ENCODE measurements around the gene KBTBD7. TPM values are rescaled to one million over a fixed set of nuclear protein-coding genes. Genes with fewer than 3 reads are reported as not detected.

The KBTBD7 gene
- 6.2 and 6.3 TPM in 2 replicates for total RNA-seq

DNA sequence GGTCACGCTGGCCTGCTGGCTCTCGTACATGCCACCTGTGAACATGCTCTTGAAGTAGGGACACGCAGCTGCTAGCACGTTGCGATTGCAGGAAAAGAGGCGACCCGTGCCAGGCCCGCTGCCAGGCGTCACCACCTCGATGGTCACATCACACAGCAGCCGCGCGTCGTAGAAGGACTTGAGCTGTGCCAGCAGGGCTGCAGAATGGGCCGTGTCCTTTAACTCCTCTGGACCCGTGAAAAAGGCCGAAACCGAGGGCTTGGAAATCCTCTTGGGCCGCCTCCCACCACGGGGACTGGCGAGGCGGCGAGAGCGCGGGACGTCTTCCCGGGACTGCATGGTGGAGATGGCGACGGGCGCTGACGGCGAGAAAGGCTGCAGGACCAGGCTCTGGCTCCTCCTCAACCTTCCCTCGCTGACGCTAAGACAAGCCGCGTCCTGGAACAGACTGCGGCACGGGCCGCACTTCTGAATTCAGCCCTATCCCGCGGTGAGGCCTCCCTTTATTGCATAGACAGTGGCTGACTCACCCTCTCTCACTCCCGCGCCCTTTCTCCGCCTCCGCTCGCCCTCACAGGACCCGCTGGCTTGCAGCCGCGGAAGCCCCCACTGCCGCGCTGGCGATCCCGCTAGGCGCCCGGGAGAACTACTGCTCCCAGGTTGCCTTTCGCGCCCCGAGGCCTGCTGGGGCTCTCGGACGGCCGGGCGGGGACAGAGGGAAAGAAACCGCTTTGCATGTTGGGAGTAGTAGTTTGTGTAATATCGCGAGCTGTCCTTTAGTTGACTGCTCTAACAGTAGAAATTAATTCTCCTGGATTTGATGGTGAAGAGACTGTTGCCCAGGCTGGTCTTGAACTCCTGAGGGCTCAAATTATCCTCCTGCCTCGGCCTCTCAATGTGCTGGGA lies at the start of gene KBTBD7:
TSS of gene KBTBD7 (minus strand) at position 651 of the 906 bp plus-strand sequence. CDS start at position 339, 312 bp downstream.
- Mint-ChIP-seq H3K27me3 (ENCODE audit: insufficient read depth) (no peaks in the 10 kb centered on the region), H3K4me3 (peak within 1 kb of the TSS; percentile 93), H3K27ac (peak within 1 kb of the TSS; percentile 97), H3K9me3 (no peaks in the 10 kb centered on the region), H3K4me1 (ENCODE audit: low read depth) (peaks cover 58% of the 10 kb centered on the region), H3K36me3 (ENCODE audit: low read depth) (peaks cover 22% of the 10 kb centered on the region)
- DNase-seq (ENCODE audit: low spot score) = peak; percentile 88
- intact Hi-C loops (cut with micrococcal nuclease) = loop anchor here (1.0 to 10.0 kb wide), 12 partner anchors 15 to 422 kb away; partner anchors contain the start of genes ELF1, KBTBD6, MRPS31 and MTRF1

- no peak for DNase-seq (ENCODE audit: low spot score)
- Mint-ChIP-seq H3K27ac (no peak overlapping the region), H3K9me3 (no peaks in the 10 kb centered on the region), H3K4me1 (ENCODE audit: low read depth) (no peaks in the 10 kb centered on the region), H3K36me3 (ENCODE audit: low read depth) (peaks cover 13% of the 10 kb centered on the region), H3K4me3 (no peak overlapping the region), H3K27me3 (ENCODE audit: insufficient read depth) (no peaks in the 10 kb centered on the region)
- intact Hi-C loops (cut with micrococcal nuclease) = no loop called here
Measured at GRCh38 chr13:41241626-41242025, 47.3 kb upstream of the KBTBD7 start.

DNA sequence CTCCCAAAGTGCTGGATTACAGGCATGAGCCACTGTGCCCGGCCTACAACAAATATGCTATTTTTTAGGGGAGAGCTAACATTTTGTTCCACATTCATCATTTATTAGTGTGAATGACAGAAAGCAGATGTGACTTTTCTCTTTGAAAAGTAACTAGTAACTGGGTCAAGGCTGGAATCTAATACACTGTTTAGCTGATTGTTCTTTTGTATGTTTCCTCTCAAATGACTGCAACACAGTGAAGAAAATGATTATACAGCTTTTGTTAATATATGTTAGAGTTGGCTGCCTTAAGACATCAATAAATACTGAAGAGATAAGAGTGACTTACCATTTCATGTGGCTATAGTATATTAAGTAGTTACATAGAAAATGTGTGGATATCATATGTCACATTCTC lies 42.0 kb upstream of the KBTBD7 start:
- Mint-ChIP-seq H3K36me3 (ENCODE audit: low read depth) (peaks cover 23% of the 10 kb centered on the region), H3K9me3 (no peaks in the 10 kb centered on the region), H3K4me1 (ENCODE audit: low read depth) (no peaks in the 10 kb centered on the region)

DNA sequence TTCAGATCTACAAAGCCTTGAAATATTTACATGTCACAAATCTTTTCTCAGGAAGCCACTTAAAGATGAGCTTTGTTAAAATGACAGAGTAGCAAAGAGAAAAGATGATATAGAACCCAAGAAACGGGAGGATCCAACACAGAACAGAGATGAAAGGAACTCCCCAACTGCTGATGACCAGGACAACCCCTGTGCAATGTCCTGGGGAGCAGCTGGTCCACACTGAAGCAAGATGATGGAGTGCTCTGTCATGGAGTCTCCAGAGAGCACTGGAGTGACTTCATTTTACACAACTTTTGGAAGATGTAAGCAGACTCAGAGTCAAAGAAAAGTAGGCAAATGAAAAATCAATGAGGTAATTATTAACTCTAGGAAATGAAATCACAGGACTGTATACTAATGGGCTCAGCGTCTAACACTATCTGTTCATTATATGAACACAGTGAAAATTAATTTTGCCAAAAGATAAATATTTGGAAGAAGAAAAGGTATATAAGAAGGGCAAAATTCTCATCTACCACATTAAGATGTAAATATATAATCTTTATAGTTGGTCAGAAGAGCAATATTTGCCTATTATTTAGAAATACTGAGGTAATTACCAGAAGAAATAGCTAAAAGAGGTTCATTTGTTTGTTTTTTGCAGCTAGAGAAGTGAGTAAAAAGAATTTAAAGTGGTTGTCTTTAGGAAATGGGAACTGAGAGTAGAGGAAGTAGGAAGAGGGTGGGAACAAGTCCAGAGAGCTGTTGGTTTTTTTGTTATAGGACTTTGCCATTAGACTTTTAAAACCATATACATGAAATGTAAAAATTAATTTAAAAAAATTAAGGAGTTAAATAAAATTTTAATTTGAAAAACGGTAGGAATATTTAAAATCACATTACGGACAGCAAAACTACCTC lies 38.5 kb upstream of the KBTBD7 start:
- DNase-seq (ENCODE audit: low spot score) = no peak
- H3K27ac Mint-ChIP-seq = no peak overlapping the region
- no peaks in the 10 kb centered on the region for H3K9me3 Mint-ChIP-seq
- no peaks in the 10 kb centered on the region for H3K4me1 Mint-ChIP-seq (ENCODE audit: low read depth)
- H3K36me3 Mint-ChIP-seq (ENCODE audit: low read depth) = peaks cover 26% of the 10 kb centered on the region
- no peak overlapping the region for H3K4me3 Mint-ChIP-seq
- intact Hi-C loops (cut with micrococcal nuclease) = no loop called here
- no peaks in the 10 kb centered on the region for H3K27me3 Mint-ChIP-seq (ENCODE audit: insufficient read depth)

More for the DNA sequence above, 42.0 kb upstream of the KBTBD7 start:
- DNase-seq (ENCODE audit: low spot score) = no peak
- Mint-ChIP-seq H3K27ac (no peak overlapping the region), H3K27me3 (ENCODE audit: insufficient read depth) (no peaks in the 10 kb centered on the region), H3K4me3 (no peak overlapping the region)
- intact Hi-C loops (cut with micrococcal nuclease) = no loop called here

DNA sequence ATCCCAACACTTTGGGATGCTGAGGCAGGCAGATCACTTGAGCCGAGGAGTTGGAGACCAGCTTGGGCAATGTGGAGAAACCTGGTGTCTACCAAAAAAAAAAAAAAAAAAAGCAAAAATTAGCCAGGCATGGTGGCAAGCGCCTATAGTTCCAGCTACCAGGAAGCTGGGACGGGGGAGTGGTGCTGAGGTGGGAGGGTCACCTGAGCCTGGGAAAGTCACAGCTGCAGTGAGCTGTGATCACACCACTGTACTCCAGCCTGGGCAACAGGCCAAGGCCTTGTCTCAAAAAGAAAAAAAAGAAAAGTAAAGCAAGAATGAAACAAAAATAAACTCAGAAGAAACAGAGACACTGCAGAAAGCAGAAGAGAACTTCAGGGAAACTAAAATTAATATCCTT lies 37.4 kb upstream of the KBTBD7 start:
- intact Hi-C loops (cut with micrococcal nuclease) = no loop called here
- no peaks in the 10 kb centered on the region for H3K27me3 Mint-ChIP-seq (ENCODE audit: insufficient read depth)
- H3K4me3 Mint-ChIP-seq = no peak overlapping the region
- no peaks in the 10 kb centered on the region for H3K9me3 Mint-ChIP-seq
- H3K4me1 Mint-ChIP-seq (ENCODE audit: low read depth) = no peaks in the 10 kb centered on the region
- H3K27ac Mint-ChIP-seq = no peak overlapping the region
- H3K36me3 Mint-ChIP-seq (ENCODE audit: low read depth) = peaks cover 26% of the 10 kb centered on the region
- no peak for DNase-seq (ENCODE audit: low spot score)

DNA sequence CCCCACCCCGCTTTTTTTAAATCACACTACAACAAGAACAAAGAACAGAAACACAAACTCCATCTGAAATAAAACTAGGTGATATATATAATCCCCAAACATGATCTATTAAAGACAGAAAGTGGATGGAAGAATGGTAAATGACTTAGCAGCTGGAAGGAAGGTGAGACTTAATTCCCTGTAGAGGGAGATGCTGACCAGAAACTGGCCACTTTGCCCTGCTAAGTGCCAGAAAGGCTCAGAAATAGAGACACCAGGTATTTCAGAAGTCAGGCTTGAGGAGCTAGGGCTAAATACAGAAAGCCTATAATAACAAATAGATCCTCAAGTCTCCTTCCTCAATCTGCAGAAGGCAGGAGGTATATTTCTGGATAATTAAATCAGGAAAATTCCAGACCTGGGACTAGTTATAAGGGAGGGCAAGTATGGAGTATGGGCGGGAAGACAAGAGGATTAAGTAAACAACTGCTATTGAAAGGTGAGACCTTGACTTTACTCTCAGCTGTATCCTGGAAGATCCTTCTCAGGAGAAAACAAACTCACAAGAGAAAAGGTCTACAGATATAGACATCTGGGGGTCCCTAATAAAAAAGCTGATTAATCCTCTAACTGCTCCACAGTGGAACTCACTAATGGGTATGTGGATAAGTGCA lies 36.8 kb upstream of the KBTBD7 start:
- H3K36me3 Mint-ChIP-seq (ENCODE audit: low read depth) = peaks cover 23% of the 10 kb centered on the region
- H3K27ac Mint-ChIP-seq = no peak overlapping the region
- no peaks in the 10 kb centered on the region for H3K9me3 Mint-ChIP-seq
- intact Hi-C loops (cut with micrococcal nuclease) = no loop called here
- H3K4me1 Mint-ChIP-seq (ENCODE audit: low read depth) = no peaks in the 10 kb centered on the region
- no peaks in the 10 kb centered on the region for H3K27me3 Mint-ChIP-seq (ENCODE audit: insufficient read depth)
- DNase-seq (ENCODE audit: low spot score) = no peak
- no peak overlapping the region for H3K4me3 Mint-ChIP-seq

DNA sequence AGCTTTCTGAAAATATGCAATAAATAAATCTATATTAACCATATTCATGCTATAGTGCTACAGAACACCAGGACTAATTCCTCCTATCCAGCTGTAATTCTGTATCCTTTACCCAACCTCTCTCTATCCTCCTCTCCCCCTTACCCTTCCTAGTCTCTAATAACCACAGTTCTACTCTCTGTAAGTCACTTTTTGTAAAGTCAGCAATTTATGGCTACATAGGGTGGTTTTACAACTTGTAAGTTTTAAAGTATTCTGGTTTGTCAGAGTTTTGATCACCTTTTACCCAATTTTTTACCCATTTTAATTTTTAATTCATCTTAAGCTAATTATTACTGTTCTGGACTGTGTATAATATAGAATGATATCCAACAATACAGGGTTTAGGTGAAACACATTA lies 35.0 kb upstream of the KBTBD7 start:
- intact Hi-C loops (cut with micrococcal nuclease) = no loop called here
- Mint-ChIP-seq H3K27ac (no peak overlapping the region), H3K27me3 (ENCODE audit: insufficient read depth) (no peaks in the 10 kb centered on the region), H3K4me3 (no peak overlapping the region), H3K4me1 (ENCODE audit: low read depth) (no peaks in the 10 kb centered on the region), H3K36me3 (ENCODE audit: low read depth) (peaks cover 25% of the 10 kb centered on the region), H3K9me3 (no peaks in the 10 kb centered on the region)
- no peak for DNase-seq (ENCODE audit: low spot score)

DNA sequence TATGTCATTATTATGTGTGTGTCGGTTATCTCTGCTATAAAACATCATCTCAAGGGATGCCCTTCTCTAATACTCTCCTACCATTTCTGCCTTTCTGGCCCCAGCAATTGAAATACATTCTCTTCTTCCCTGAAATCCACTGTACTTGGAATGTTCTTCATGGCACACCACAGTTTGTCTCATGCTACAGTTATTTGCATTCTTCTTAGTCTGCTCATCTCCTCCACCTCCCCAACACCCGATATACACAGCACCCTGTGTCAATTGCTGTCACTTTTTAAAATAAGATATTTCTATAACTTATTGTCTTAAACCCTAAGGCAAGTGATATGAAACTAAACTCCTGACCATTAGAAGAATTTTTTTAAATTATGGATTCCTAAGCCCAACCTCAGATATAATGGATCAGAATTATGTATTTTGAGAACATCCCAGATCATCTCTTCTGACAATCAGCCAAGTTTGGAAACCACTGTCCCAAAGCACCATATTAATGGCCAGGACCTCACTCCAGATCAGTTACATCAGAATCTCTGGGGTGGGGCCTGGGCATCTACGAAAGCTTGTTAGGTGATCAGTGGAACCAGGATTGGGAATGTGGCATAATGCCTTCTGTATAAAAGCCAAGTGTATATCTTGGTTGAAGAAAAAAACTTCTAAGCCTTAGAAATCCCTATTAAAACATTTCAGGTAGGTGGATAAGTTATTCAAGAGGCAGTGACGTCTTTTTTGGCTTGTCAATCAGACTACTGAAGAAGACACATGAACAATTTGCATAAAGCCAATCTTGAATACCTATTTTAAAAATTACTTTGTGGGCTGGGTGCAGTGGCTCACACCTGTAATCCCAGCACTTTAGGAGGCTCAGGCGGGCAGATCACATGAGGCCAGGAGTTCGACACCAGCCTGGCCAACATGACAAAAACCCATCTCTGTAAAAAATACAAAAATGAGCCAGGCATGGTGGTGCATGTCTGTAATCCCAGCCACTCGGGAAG lies 30.0 kb upstream of the KBTBD7 start:
- no peak for DNase-seq (ENCODE audit: low spot score)
- intact Hi-C loops (cut with micrococcal nuclease) = no loop called here
- H3K9me3 Mint-ChIP-seq = no peaks in the 10 kb centered on the region
- H3K27ac Mint-ChIP-seq = no peak overlapping the region
- peaks cover 13% of the 10 kb centered on the region for H3K36me3 Mint-ChIP-seq (ENCODE audit: low read depth)
- no peak overlapping the region for H3K4me3 Mint-ChIP-seq
- H3K27me3 Mint-ChIP-seq (ENCODE audit: insufficient read depth) = no peaks in the 10 kb centered on the region
- no peaks in the 10 kb centered on the region for H3K4me1 Mint-ChIP-seq (ENCODE audit: low read depth)

DNA sequence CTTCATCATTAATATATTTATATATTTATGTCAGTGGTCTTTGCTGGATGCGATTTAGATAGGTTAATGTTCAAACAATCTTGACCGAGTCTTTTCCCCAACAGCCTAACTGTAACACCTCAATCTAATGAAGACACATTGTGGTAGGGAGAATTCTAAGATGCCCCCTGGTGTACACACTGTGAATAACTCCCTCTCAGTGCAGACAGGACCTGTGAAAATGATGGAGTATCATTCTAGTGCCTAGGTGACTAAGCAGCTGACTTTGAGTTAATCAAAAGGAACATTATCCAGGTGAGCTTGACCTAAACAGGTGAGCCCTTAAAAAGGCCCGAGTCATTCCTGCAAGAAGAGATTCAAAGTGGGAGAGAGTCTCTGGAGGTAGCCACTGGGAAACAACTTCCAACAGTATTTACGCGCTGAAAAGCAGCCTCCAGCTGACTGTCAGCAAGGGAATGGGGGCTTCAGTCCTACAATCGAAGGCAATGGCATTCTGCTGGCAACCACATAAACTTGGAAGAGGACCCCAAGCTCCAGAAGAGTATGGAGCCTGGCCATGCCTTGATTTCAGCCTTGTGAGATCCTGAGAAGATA lies 28.0 kb upstream of the KBTBD7 start:
- Mint-ChIP-seq H3K4me3 (no peak overlapping the region), H3K4me1 (ENCODE audit: low read depth) (no peaks in the 10 kb centered on the region), H3K9me3 (no peaks in the 10 kb centered on the region), H3K36me3 (ENCODE audit: low read depth) (peaks cover 13% of the 10 kb centered on the region), H3K27me3 (ENCODE audit: insufficient read depth) (no peaks in the 10 kb centered on the region), H3K27ac (no peak overlapping the region)
- intact Hi-C loops (cut with micrococcal nuclease) = loop anchor here (1.0 kb wide), 4 partner anchors 28 to 168 kb away; partner anchors contain the start of genes KBTBD6 and KBTBD7
- DNase-seq (ENCODE audit: low spot score) = peak; percentile 40

- no peak overlapping the region for H3K27ac Mint-ChIP-seq
- H3K36me3 Mint-ChIP-seq (ENCODE audit: low read depth) = peaks cover 12% of the 10 kb centered on the region
- intact Hi-C loops (cut with micrococcal nuclease) = no loop called here
- no peaks in the 10 kb centered on the region for H3K9me3 Mint-ChIP-seq
- no peaks in the 10 kb centered on the region for H3K27me3 Mint-ChIP-seq (ENCODE audit: insufficient read depth)
- no peak overlapping the region for H3K4me3 Mint-ChIP-seq
- DNase-seq (ENCODE audit: low spot score) = no peak
- no peaks in the 10 kb centered on the region for H3K4me1 Mint-ChIP-seq (ENCODE audit: low read depth)
Measured at GRCh38 chr13:41220401-41220800, 26.0 kb upstream of the KBTBD7 start.

DNA sequence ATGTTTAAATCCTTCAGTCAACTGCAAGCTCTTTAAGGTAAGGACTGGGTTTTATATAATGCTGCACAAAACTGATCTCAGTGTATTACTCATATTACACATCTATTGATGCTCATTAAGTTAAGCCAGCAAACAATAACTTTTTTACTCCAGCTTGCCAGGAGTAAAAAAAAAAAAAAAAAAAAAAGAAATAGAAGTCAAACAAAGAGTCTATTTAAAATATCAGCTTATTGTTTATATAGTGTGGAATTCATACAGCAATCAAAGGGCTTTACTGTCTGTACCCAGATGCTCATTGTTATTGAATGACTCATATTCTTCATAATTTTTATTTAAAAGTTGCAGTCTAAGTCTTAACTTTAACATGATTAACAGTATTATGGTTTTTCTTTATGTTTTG lies 21.8 kb upstream of the KBTBD7 start:
- DNase-seq (ENCODE audit: low spot score) = no peak
- intact Hi-C loops (cut with micrococcal nuclease) = no loop called here
- H3K27me3 Mint-ChIP-seq (ENCODE audit: insufficient read depth) = peaks cover 3% of the 10 kb centered on the region

More for the DNA sequence above, 21.8 kb upstream of the KBTBD7 start:
- Mint-ChIP-seq H3K4me1 (ENCODE audit: low read depth) (no peaks in the 10 kb centered on the region), H3K4me3 (no peak overlapping the region), H3K9me3 (peaks cover 11% of the 10 kb centered on the region), H3K36me3 (ENCODE audit: low read depth) (peaks cover 6% of the 10 kb centered on the region), H3K27ac (no peak overlapping the region)
